K562 (cell line): ENCODE results near the gene PLA2G4F.

Experiments used
- BDP1 ChIP-seq: IDR thresholded peaks from 3 replicates; pipeline ENCODE4 v1.6.1; 2011; ENCODE audit not compliant: insufficient read length, insufficient read depth
- GABPB1 ChIP-seq: sonication (generic); formaldehyde crosslinking; IDR thresholded peaks from 2 replicates; pipeline ENCODE4 v1.8.0; 2022; ENCODE audit warnings: mild to moderate bottlenecking, missing genetic modification reagents
- POLR2A ChIP-seq: fragments of 450-650 bp; conservative IDR thresholded peaks from 2 replicates; pipeline ENCODE4 v1.6.1; 2016
- TF ChIP-seq, protein P1 (sequence below), 3 experiments: IDR thresholded peaks in 2 of 3; conservative IDR thresholded peaks in 1 of 3; 2 replicates each; pipeline ENCODE4 v1.5.1; 2011 to 2012; ENCODE audit warnings: low read length in 3 of 3, mild to moderate bottlenecking in 3 of 3, control low read depth in 2 of 3, improper control_type of control experiment in 1 of 3, inconsistent platforms in 1 of 3, low read depth in 1 of 3, mixed read lengths in 1 of 3, moderate library complexity in 1 of 3; ENCODE audit not compliant: insufficient read depth in 2 of 3
- TF ChIP-seq, protein P2 (sequence below): fragments of 250-450 bp; sonication (Bioruptor Pico); IDR thresholded peaks from 2 replicates; pipeline ENCODE4 v1.4.0; 2020; ENCODE audit warnings: borderline replicate concordance

DNA sequence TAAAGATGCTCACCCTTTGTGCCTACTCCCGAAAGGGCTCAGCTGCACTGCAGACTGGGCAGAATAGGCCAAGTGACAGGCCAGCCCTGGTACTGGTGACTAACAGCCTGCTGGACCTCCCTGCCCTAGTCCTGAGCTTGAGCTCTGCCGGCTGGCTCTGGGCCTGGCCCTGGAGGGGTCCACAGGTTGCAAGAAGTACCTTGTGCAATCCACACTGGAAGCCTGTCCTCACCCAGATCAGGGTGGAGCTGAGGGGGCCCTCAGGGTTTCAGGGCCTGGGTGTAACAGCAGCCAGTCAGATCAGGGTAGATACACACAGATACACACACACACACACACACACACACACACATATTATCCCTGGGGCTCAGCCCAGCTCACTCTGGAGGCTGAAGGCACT lies 34.8 kb downstream of the PLA2G4F start:
- TF ChIP-seq POLR2A (no peak), GABPB1 (CRISPR knock-in tag) (no peak), BDP1 (no peak)
- TF ChIP-seq, protein P1, sequence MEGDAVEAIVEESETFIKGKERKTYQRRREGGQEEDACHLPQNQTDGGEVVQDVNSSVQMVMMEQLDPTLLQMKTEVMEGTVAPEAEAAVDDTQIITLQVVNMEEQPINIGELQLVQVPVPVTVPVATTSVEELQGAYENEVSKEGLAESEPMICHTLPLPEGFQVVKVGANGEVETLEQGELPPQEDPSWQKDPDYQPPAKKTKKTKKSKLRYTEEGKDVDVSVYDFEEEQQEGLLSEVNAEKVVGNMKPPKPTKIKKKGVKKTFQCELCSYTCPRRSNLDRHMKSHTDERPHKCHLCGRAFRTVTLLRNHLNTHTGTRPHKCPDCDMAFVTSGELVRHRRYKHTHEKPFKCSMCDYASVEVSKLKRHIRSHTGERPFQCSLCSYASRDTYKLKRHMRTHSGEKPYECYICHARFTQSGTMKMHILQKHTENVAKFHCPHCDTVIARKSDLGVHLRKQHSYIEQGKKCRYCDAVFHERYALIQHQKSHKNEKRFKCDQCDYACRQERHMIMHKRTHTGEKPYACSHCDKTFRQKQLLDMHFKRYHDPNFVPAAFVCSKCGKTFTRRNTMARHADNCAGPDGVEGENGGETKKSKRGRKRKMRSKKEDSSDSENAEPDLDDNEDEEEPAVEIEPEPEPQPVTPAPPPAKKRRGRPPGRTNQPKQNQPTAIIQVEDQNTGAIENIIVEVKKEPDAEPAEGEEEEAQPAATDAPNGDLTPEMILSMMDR (IDR thresholded peaks at IDR 0.05 in 2 of 3, conservative IDR thresholded peaks at IDR 0.05 in 1 of 3; ENCODE audit: insufficient read depth in 2 of 3, low read depth in 1 of 3, low read length in 3 of 3): no peak
- TF ChIP-seq, protein P2, sequence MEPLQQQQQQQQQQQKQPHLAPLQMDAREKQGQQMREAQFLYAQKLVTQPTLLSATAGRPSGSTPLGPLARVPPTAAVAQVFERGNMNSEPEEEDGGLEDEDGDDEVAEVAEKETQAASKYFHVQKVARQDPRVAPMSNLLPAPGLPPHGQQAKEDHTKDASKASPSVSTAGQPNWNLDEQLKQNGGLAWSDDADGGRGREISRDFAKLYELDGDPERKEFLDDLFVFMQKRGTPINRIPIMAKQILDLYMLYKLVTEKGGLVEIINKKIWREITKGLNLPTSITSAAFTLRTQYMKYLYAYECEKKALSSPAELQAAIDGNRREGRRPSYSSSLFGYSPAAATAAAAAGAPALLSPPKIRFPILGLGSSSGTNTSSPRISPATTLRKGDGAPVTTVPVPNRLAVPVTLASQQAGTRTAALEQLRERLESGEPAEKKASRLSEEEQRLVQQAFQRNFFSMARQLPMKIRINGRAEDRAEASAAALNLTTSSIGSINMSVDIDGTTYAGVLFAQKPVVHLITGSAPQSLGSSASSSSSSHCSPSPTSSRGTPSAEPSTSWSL (CRISPR knock-in tag): no peak
